Aorta (tissue), 5 donors: ENCODE measurements around the gene GPC3. TPM values are rescaled to one million over a fixed set of nuclear protein-coding genes. Genes with fewer than 3 reads are reported as not detected.
A peak's percentile ranks its signal among the peaks of the same experiment; 100 is the strongest.

ENCODE experiments used
- ATAC-seq: fragments of 200-7000 bp; cut with Tn5 transposase; one replicate; pipeline ENCODE4 v1.9.1; 2022; ENCODE audit warnings: moderate library complexity; ENCODE audit not compliant: low FRiP score
- DNase-seq, 2 donors: peaks; one replicate each; pipeline ENCODE4 v3.0.0-alpha.2; 2020
- H3K27ac ChIP-seq, 2 donors: one replicate each; pipeline ENCODE4 v1.5.1; 2013; ENCODE audit warnings: low read length in 2 of 2, mild to moderate bottlenecking in 2 of 2, moderate library complexity in 2 of 2, control low read depth in 1 of 2, inconsistent platforms in 1 of 2, low read depth in 1 of 2
- H3K27me3 ChIP-seq, 2 donors: one replicate each; pipeline ENCODE4 v1.6.1; 2013; ENCODE audit warnings: control low read depth in 1 of 2, low read length in 1 of 2, mild to moderate bottlenecking in 1 of 2, moderate library complexity in 1 of 2; ENCODE audit not compliant: insufficient read depth in 2 of 2, control insufficient read depth in 1 of 2
- H3K36me3 ChIP-seq, 2 donors: one replicate each; pipeline ENCODE4 v1.6.1; 2013; ENCODE audit warnings: control low read depth in 1 of 2, low read length in 1 of 2, mild to moderate bottlenecking in 1 of 2; ENCODE audit not compliant: insufficient read depth in 2 of 2, control insufficient read depth in 1 of 2
- H3K4me1 ChIP-seq, 2 donors: one replicate each; pipeline ENCODE4 v1.6.1; 2013; ENCODE audit warnings: low read length in 2 of 2, control low read depth in 1 of 2, mild to moderate bottlenecking in 1 of 2, moderate library complexity in 1 of 2; ENCODE audit not compliant: insufficient read depth in 2 of 2, control insufficient read depth in 1 of 2
- H3K4me3 ChIP-seq, 2 donors: one replicate each; pipeline ENCODE4 v1.5.1; 2013; ENCODE audit warnings: low read length in 2 of 2, control low read depth in 1 of 2, mild to moderate bottlenecking in 1 of 2
- H3K9me3 ChIP-seq: one replicate; pipeline ENCODE4 v1.6.1; 2013; ENCODE audit warnings: mild to moderate bottlenecking, low read length; ENCODE audit not compliant: control insufficient read depth
- WGBS, 2 donors: extraction: QIAGEN DNeasy Blood & Tissue Kit; methylation state at CpG; one replicate each; pipeline ENCODE4 v1.1.7; 2013; 5-methylcytosine and 5-hydroxymethylcytosine counted together
- intact Hi-C, 2 donors: fragments of 100-400 bp; cut with DNase I; formaldehyde crosslinking; loops; one replicate each; pipeline versions ENCODE4 v1.14.2 to v1.15.0; 2022
- polyA plus RNA-seq, 2 donors: library from polyadenylated mRNA; stranded (reverse); fragments of 200-250 nt; gene quantifications; one replicate each; pipeline ENCODE4 v1.2.3, GENCODE V29; 2013
- total RNA-seq, 2 donors: library from RNA; stranded (reverse); fragmentation: NEBNext Ultra II Directional; extraction: Animal tissue kit (Norgen Biotek cat#: 25700); gene quantifications; one replicate each; pipeline ENCODE4 v1.2.1, GENCODE V29; 2021
- donor health status: healthy with polysubstance abuse.
- donor health status: Bipolar disorder and iron deficiency.
- donor health status: DM: no; HTN: no; CAD: no.
- donor health status: DM: no; HTN: no; CAD: no.
- donor health status: DM: yes; HTN: yes; CAD: no.

GPC3 gene
- total and polyA plus RNA-seq, 4 donors = 1.1 to 13.2 (median 5.0) TPM

- peak; percentile 17 for ATAC-seq
- no peak overlapping the region for H3K4me3 ChIP-seq
- H3K36me3 ChIP-seq = no peaks in the 10 kb centered on the region
- intact Hi-C loops = loop anchor here in 1 of 2 donors (10.0 kb wide), 3 partner anchors 632 to 702 kb away; no protein-coding TSS in a partner anchor
- no peak overlapping the region for H3K27ac ChIP-seq
- H3K9me3 ChIP-seq = no peaks in the 10 kb centered on the region
- DNase-seq = no peak
- H3K4me1 ChIP-seq = no peaks in the 10 kb centered on the region
- WGBS, 2 donors = 54 to 82% methylated on average over 1 of the region's 1 CpG
- no peaks in the 10 kb centered on the region for H3K27me3 ChIP-seq
These were observed 308.9 kb downstream of the GPC3 start for GRCh38 chrX:133676344-133677122.

DNA sequence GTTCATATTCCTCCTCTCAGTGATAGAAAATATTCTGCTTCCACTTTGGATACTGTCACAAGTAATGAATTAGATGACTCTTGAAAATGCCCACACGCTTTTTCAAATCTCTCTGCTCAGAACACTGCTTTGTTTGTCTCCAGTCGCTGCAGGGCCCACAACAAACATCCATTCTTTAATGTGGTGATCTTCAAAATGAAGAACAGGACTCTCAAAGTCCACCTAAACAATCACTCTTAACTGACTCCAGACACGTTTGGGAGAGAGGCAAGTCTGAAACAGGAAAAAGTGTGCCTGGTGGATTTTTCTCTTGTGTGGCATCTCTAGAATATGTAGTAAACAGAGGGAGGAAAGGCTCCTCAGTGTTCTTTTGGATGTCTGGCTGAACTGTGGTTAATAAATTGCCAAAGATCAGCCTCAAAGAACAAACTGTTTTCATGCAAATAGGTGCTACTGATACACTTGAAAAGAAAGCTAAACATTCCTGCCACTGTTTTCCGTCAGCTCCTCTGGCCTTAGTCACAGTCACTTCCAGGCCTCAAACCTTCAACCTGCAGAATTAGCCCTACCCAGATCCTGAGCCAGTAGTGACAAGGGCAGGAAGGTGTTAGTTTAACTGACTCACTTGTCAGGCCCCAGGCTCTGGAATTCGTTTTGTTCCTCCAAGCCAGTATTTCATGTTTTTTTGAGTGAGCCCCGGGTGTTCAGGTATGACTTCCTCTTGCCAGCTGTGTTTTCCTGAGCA lies 310.5 kb downstream of the GPC3 start:
- no peak for ATAC-seq
- Histone ChIP-seq H3K27ac (no peak overlapping the region), H3K9me3 (no peaks in the 10 kb centered on the region)

DNA sequence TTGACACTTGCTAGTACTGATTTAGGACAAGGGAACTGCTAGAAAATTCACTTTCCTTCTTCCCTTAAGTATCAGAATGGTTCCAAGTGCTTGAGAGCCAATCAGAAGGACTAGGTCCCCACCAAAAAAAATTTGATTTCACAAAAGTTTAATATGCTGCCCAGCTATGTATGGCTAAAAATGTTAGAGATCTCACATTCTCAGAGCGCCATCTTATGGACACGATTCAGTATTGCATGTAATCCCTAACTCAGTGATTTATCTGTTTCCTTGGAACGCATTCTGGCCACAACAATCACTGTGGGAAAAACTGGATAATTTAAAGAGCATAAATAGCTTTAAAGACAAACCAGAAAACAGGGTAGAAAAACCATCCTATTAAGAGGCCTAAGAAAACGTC lies 315.0 kb downstream of the GPC3 start:
- 1% methylated on average over 4 of the region's 4 CpGs for WGBS, 2 donors
- Histone ChIP-seq H3K9me3 (no peaks in the 10 kb centered on the region), H3K4me1 (no peaks in the 10 kb centered on the region), H3K27me3 (no peaks in the 10 kb centered on the region), H3K4me3 (no peak overlapping the region), H3K36me3 (no peaks in the 10 kb centered on the region), H3K27ac (no peak overlapping the region)
- peak; percentile 62 for ATAC-seq
- no peak for DNase-seq
- intact Hi-C loops = loop anchor here in 1 of 2 donors (10.0 kb wide), 3 partner anchors 626 to 696 kb away; no protein-coding TSS in a partner anchor

More for the DNA sequence above, 310.5 kb downstream of the GPC3 start:
- Histone ChIP-seq H3K4me3 (no peak overlapping the region), H3K36me3 (no peaks in the 10 kb centered on the region), H3K4me1 (no peaks in the 10 kb centered on the region), H3K27me3 (no peaks in the 10 kb centered on the region)
- no peak for DNase-seq
- intact Hi-C loops = loop anchor here in 1 of 2 donors (10.0 kb wide), 3 partner anchors 630 to 700 kb away; no protein-coding TSS in a partner anchor
- WGBS, 2 donors = 60 to 73% methylated on average over 6 of the region's 6 CpGs

DNA sequence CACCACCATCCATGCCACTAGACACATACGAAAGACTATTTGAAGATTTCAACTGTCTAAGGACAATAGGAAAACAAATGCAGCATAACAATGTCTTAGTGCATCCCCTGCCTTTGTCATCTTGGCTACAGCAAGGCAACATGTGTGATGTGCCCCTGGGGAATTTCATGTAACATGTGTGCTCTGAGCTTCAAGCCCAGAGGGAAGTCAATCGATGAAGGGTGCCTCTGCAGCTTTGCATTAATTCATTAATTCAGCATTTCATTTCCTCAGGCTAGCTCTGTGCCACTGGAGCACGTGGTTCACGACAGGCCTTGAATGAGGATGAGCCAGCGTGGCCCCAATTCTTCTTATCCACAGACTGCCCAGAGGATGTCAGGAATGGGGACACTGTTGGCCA lies 316.2 kb downstream of the GPC3 start:
- Histone ChIP-seq H3K27ac (no peak overlapping the region), H3K4me3 (no peak overlapping the region), H3K36me3 (no peaks in the 10 kb centered on the region), H3K27me3 (no peaks in the 10 kb centered on the region), H3K9me3 (no peaks in the 10 kb centered on the region), H3K4me1 (no peaks in the 10 kb centered on the region)
- ATAC-seq (no peak), DNase-seq (no peak)
- intact Hi-C loops = no loop called here
- WGBS, 2 donors = 78 to 95% methylated on average over 5 of the region's 5 CpGs

DNA sequence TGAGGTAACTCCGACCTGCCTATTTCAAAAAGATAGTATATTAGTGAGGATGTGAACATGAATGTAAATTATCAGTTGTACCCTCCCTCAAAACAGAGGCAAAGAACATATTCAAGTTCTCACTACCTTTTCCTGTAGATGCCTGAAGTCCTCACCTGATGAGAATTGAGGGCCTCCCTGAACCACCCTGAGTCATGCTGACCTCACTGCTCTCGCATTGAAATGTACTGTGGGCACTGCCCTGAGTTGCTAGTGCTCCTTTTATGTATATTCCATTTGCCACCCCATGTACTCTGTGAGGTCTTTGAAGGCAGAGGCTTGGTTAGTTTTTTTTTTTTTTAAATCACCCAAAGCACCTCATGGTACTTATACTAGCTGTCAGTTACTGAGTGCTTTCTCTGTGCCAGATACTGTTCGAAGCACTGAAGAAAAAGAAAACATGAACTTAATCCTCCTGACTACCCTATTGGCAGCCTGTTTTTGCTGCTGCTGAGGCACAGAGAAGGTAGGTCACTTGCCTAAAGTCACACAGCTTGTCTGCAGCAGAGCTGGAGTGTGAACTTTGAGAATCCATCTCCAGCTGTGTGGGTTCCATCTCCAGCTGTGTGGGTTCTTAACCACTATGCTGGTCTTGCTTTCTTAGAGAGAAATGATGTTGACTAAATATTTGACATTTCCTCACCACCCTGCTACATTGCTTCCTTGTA lies 317.0 kb downstream of the GPC3 start:
- ATAC-seq (no peak), DNase-seq (no peak)
- H3K27ac ChIP-seq = no peak overlapping the region
- no peaks in the 10 kb centered on the region for H3K27me3 ChIP-seq
- no peaks in the 10 kb centered on the region for H3K4me1 ChIP-seq
- intact Hi-C loops = no loop called here
- no peaks in the 10 kb centered on the region for H3K36me3 ChIP-seq
- 79 to 80% methylated on average over 3 of the region's 3 CpGs for WGBS, 2 donors
- H3K4me3 ChIP-seq = no peak overlapping the region
- no peaks in the 10 kb centered on the region for H3K9me3 ChIP-seq

- Histone ChIP-seq H3K9me3 (no peaks in the 10 kb centered on the region), H3K4me3 (no peak overlapping the region), H3K36me3 (no peaks in the 10 kb centered on the region), H3K27me3 (no peaks in the 10 kb centered on the region), H3K4me1 (no peaks in the 10 kb centered on the region), H3K27ac (no peak overlapping the region)
- ATAC-seq (no peak), DNase-seq (no peak)
- intact Hi-C loops = no loop called here
These were observed 319.1 kb downstream of the GPC3 start for GRCh38 chrX:133666256-133666655.

- H3K36me3 ChIP-seq = no peaks in the 10 kb centered on the region
- DNase-seq (no peak), ATAC-seq (no peak)
- no peaks in the 10 kb centered on the region for H3K27me3 ChIP-seq
- no peak overlapping the region for H3K4me3 ChIP-seq
- no peaks in the 10 kb centered on the region for H3K9me3 ChIP-seq
- H3K27ac ChIP-seq = no peak overlapping the region
- intact Hi-C loops = no loop called here
- H3K4me1 ChIP-seq = no peaks in the 10 kb centered on the region
- 57 to 82% methylated on average over 3 of the region's 3 CpGs for WGBS, 2 donors
These were observed 323.2 kb downstream of the GPC3 start for GRCh38 chrX:133661962-133662839.

GRCh38 chrX:133660281-133660680 lies 325.1 kb downstream of the GPC3 start:
- H3K4me1 ChIP-seq = no peaks in the 10 kb centered on the region
- H3K27ac ChIP-seq = no peak overlapping the region
- intact Hi-C loops = no loop called here
- no peaks in the 10 kb centered on the region for H3K27me3 ChIP-seq
- H3K36me3 ChIP-seq = no peaks in the 10 kb centered on the region
- DNase-seq = no peak
- H3K4me3 ChIP-seq = no peak overlapping the region
- no peak for ATAC-seq
- H3K9me3 ChIP-seq = no peaks in the 10 kb centered on the region
